Hindlimb muscle (tissue), 1 donor: Measurements from ENCODE around the gene SPRED3. TPM values are rescaled to one million over a fixed set of nuclear protein-coding genes. Genes with fewer than 3 reads are reported as not detected.

Experiments used
- polyA plus RNA-seq: library from polyadenylated mRNA; unstranded; fragments of 120-200 nt; gene quantifications from one replicate; pipeline ENCODE4 v1.2.1, GENCODE V29; 2013; ENCODE audit not compliant: insufficient read length

The SPRED3 gene
- polyA plus RNA-seq, 1 donor, result 0.49 TPM

Other genes starting within 250 kb of the SPRED3 start
- gene DPF1, start 164.5 kb upstream of the SPRED3 start, polyA plus RNA-seq, result 2.4 TPM
- 14.5 TPM for gene PPP1R14A, start 132.3 kb upstream of the SPRED3 start, polyA plus RNA-seq
- 5.2 TPM for gene SPINT2, start 124.1 kb upstream of the SPRED3 start, polyA plus RNA-seq
- gene C19orf33, start 84.4 kb upstream of the SPRED3 start, polyA plus RNA-seq, result not detected
- gene YIF1B, start 72.8 kb upstream of the SPRED3 start, polyA plus RNA-seq, result 27.4 TPM
- gene KCNK6, start 68.9 kb upstream of the SPRED3 start, polyA plus RNA-seq, result 2.2 TPM
- gene CATSPERG, start 52.9 kb upstream of the SPRED3 start, polyA plus RNA-seq, result 2.7 TPM
- 120 TPM for gene PSMD8, start 14.1 kb upstream of the SPRED3 start, polyA plus RNA-seq
- gene GGN, start 663 bp upstream of the SPRED3 start, polyA plus RNA-seq, result 0.49 TPM
- 13.3 TPM for gene FAM98C, start 14.4 kb downstream of the SPRED3 start, polyA plus RNA-seq
- gene RASGRP4, start 37.5 kb downstream of the SPRED3 start, polyA plus RNA-seq, result 2.8 TPM
- 771 TPM for gene RYR1, start 45.0 kb downstream of the SPRED3 start, polyA plus RNA-seq
- gene MAP4K1, start 229.3 kb downstream of the SPRED3 start, polyA plus RNA-seq, result 12.2 TPM
- gene EIF3K, start 230.5 kb downstream of the SPRED3 start, polyA plus RNA-seq, result 381 TPM